ENCODE results near the gene ACSL5.

DNA sequence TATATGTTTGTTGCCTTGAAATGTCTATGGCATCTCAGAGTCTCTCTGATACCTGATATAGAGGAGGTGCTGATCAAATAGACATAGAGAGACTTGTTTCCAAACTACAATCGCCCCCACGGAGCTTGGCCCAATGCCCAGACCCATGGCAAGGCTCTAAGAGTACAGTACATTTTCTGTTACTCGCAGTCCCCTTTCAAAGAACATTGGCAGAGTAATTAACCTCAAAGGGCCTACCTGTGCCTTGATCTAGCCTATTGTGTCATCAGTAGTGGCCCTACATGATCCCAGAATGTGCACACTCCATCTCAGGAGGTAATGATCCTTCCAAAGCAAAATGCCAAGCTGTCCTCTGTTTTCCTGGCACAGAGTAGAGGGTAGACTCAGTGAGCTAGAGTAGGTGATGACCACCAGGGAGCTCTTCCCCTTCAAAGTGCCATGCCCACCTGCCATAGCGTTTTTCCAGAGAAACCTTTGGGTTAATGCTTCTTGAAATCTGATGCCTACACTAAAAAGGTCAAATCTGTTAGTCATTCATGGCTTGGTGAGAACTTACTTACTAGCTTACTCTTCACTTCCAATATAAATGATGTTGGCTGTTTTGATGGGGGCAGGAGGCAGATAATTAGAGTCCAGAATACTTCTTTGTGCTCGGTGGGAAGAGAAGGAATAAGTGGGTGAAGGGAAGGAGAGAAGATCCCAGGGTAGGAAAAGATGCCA lies 41.2 kb upstream of the ACSL5 start:
- TF ChIP-seq, protein P1, sequence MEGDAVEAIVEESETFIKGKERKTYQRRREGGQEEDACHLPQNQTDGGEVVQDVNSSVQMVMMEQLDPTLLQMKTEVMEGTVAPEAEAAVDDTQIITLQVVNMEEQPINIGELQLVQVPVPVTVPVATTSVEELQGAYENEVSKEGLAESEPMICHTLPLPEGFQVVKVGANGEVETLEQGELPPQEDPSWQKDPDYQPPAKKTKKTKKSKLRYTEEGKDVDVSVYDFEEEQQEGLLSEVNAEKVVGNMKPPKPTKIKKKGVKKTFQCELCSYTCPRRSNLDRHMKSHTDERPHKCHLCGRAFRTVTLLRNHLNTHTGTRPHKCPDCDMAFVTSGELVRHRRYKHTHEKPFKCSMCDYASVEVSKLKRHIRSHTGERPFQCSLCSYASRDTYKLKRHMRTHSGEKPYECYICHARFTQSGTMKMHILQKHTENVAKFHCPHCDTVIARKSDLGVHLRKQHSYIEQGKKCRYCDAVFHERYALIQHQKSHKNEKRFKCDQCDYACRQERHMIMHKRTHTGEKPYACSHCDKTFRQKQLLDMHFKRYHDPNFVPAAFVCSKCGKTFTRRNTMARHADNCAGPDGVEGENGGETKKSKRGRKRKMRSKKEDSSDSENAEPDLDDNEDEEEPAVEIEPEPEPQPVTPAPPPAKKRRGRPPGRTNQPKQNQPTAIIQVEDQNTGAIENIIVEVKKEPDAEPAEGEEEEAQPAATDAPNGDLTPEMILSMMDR (conservative IDR thresholded peaks at IDR 0.05; ENCODE audit: low read length), result no peak
- TF ChIP-seq EZH2phosphoT487 (IDR thresholded peaks at IDR 0.05; ENCODE audit: borderline replicate concordance, low read depth, low read length), result no peak

All from OCI-LY7 (cell line).